Measurements from ENCODE around the gene MADD. TPM values are rescaled to one million over a fixed set of nuclear protein-coding genes. Genes with fewer than 3 reads are reported as not detected.

The MADD gene
- total and polyA plus RNA-seq, 2 experiments from 2014 or later, result 9.9 to 17.4 TPM

GRCh38 chr11:47271961-47272661, 2.2 kb downstream of the MADD start:
- Histone ChIP-seq H3K27ac (no peak overlapping the region), H3K79me2 (ENCODE audit: insufficient read depth) (peaks cover 57% of the 10 kb centered on the region), H3K9ac (no peak overlapping the region), H3K4me1 (ENCODE audit: insufficient read depth) (peaks cover 23% of the 10 kb centered on the region), H3K36me3 (ENCODE audit: low read depth) (peaks cover 9% of the 10 kb centered on the region; the same call in 1 of the 2 replicates), H3K9me3 (ENCODE audit: low read depth) (no peaks in the 10 kb centered on the region), H4K20me1 (ENCODE audit: insufficient read depth) (peaks cover 11% of the 10 kb centered on the region; the same call in 1 of the 2 replicates), H3K4me2 (ENCODE audit: unreplicated experiment) (no peak overlapping the region), H3F3A (ENCODE audit: insufficient read depth) (peaks cover 19% of the 10 kb centered on the region), H2AFZ (no peak overlapping the region), H3K4me3 (no peak overlapping the region), H3K27me3 (replicated peaks; ENCODE audit: insufficient read depth) (no peaks in the 10 kb centered on the region), H3K9me2 (ENCODE audit: insufficient read depth) (no peaks in the 10 kb centered on the region)
- TF ChIP-seq EZH2phosphoT487 (IDR thresholded peaks at IDR 0.05; ENCODE audit: insufficient read depth, low read depth) (no peak), EZH2 (IDR thresholded peaks at IDR 0.05; ENCODE audit: insufficient read depth, poor library complexity, severe bottlenecking) (no peak)
- DNase-seq, result no peak
- in situ Hi-C loops (cut with MboI), result no loop called here
- WGBS, 2 experiments (ENCODE audit: low coverage in 1 of 2, low lambda C conversion rate in 2 of 2, missing lambda C conversion rate in 2 of 2), result 74 to 76% methylated on average over 11 of the region's 11 CpGs

GRCh38 chr11:47272706-47273105, 2.8 kb downstream of the MADD start:
- Histone ChIP-seq H3K9ac (no peak overlapping the region), H3K9me3 (ENCODE audit: low read depth) (no peaks in the 10 kb centered on the region), H3K36me3 (ENCODE audit: low read depth) (peaks cover 9% of the 10 kb centered on the region), H4K20me1 (ENCODE audit: insufficient read depth) (peaks cover 11% of the 10 kb centered on the region; the same call in 1 of the 2 replicates), H3K4me1 (ENCODE audit: insufficient read depth) (peaks cover 23% of the 10 kb centered on the region), H3K4me3 (no peak overlapping the region), H3K79me2 (ENCODE audit: insufficient read depth) (peaks cover 57% of the 10 kb centered on the region), H3F3A (ENCODE audit: insufficient read depth) (peaks cover 19% of the 10 kb centered on the region), H2AFZ (no peak overlapping the region), H3K27me3 (replicated peaks; ENCODE audit: insufficient read depth) (no peaks in the 10 kb centered on the region), H3K9me2 (ENCODE audit: insufficient read depth) (no peaks in the 10 kb centered on the region), H3K4me2 (ENCODE audit: unreplicated experiment) (no peak overlapping the region), H3K27ac (no peak overlapping the region)
- in situ Hi-C loops (cut with MboI), result no loop called here
- WGBS, 2 experiments (ENCODE audit: low coverage in 1 of 2, low lambda C conversion rate in 2 of 2, missing lambda C conversion rate in 2 of 2), result 0 to 8% methylated on average over 1 of the region's 1 CpG
- TF ChIP-seq EZH2phosphoT487 (IDR thresholded peaks at IDR 0.05; ENCODE audit: insufficient read depth, low read depth) (no peak), EZH2 (IDR thresholded peaks at IDR 0.05; ENCODE audit: insufficient read depth, poor library complexity, severe bottlenecking) (no peak)
- peak; percentile 53 for DNase-seq

GRCh38 chr11:47274495-47275235, 4.7 kb downstream of the MADD start:
- peaks cover 11% of the 10 kb centered on the region; the same call in 1 of the 2 replicates for H4K20me1 ChIP-seq (ENCODE audit: insufficient read depth)
- WGBS, 2 experiments (ENCODE audit: low coverage in 1 of 2, low lambda C conversion rate in 2 of 2, missing lambda C conversion rate in 2 of 2), result 93 to 94% methylated on average over 28 of the region's 28 CpGs
- no peaks in the 10 kb centered on the region for H3K9me2 ChIP-seq (ENCODE audit: insufficient read depth)
- H3K4me3 ChIP-seq, result no peak overlapping the region
- H3K27ac ChIP-seq, result no peak overlapping the region
- DNase-seq, result no peak
- H3K36me3 ChIP-seq (ENCODE audit: low read depth), result peaks cover 20% of the 10 kb centered on the region
- H3K9ac ChIP-seq, result no peak overlapping the region
- peaks cover 14% of the 10 kb centered on the region for H3F3A ChIP-seq (ENCODE audit: insufficient read depth)
- H3K4me2 ChIP-seq (ENCODE audit: unreplicated experiment), result no peak overlapping the region
- in situ Hi-C loops (cut with MboI), result no loop called here
- H2AFZ ChIP-seq, result no peak overlapping the region
- H3K4me1 ChIP-seq (ENCODE audit: insufficient read depth), result peaks cover 12% of the 10 kb centered on the region; the same call in 1 of the 2 replicates
- no peaks in the 10 kb centered on the region for H3K27me3 ChIP-seq (replicated peaks; ENCODE audit: insufficient read depth)
- peaks cover 57% of the 10 kb centered on the region for H3K79me2 ChIP-seq (ENCODE audit: insufficient read depth)
- H3K9me3 ChIP-seq (ENCODE audit: low read depth), result no peaks in the 10 kb centered on the region
- no peak for TF ChIP-seq EZH2 (IDR thresholded peaks at IDR 0.05; ENCODE audit: insufficient read depth, poor library complexity, severe bottlenecking)
- TF ChIP-seq EZH2phosphoT487 (IDR thresholded peaks at IDR 0.05; ENCODE audit: insufficient read depth, low read depth), result no peak

- no peak overlapping the region for H3K4me3 ChIP-seq
- H3K9me3 ChIP-seq (ENCODE audit: low read depth), result no peaks in the 10 kb centered on the region
- H3K9me2 ChIP-seq (ENCODE audit: insufficient read depth), result no peaks in the 10 kb centered on the region
- no peak for TF ChIP-seq EZH2phosphoT487 (IDR thresholded peaks at IDR 0.05; ENCODE audit: insufficient read depth, low read depth)
- TF ChIP-seq EZH2 (IDR thresholded peaks at IDR 0.05; ENCODE audit: insufficient read depth, poor library complexity, severe bottlenecking), result no peak
- H3K79me2 ChIP-seq (ENCODE audit: insufficient read depth), result peaks cover 42% of the 10 kb centered on the region
- in situ Hi-C loops (cut with MboI), result no loop called here
- peaks cover 32% of the 10 kb centered on the region for H3K36me3 ChIP-seq (ENCODE audit: low read depth)
- 97 to 100% methylated on average over 4 of the region's 4 CpGs for WGBS, 2 experiments (ENCODE audit: low coverage in 1 of 2, low lambda C conversion rate in 2 of 2, missing lambda C conversion rate in 2 of 2)
- peaks cover 11% of the 10 kb centered on the region; the same call in 1 of the 2 replicates for H4K20me1 ChIP-seq (ENCODE audit: insufficient read depth)
- H3K4me2 ChIP-seq (ENCODE audit: unreplicated experiment), result no peak overlapping the region
- no peak overlapping the region for H3K27ac ChIP-seq
- H3K27me3 ChIP-seq (replicated peaks; ENCODE audit: insufficient read depth), result no peaks in the 10 kb centered on the region
- H2AFZ ChIP-seq, result no peak overlapping the region
- no peaks in the 10 kb centered on the region; the same call in 1 of the 2 replicates for H3F3A ChIP-seq (ENCODE audit: insufficient read depth)
- H3K4me1 ChIP-seq (ENCODE audit: insufficient read depth), result no peaks in the 10 kb centered on the region
- no peak overlapping the region for H3K9ac ChIP-seq
- DNase-seq, result no peak
Measured at GRCh38 chr11:47276923-47277322, 7.0 kb downstream of the MADD start.
